ENCODE results near the gene MALT1.
"Not testable (repeated sequence)": the region's sequence is repeated elsewhere in the genome, so short reads cannot be mapped to it uniquely, and the experiment has no call there.

- TF ChIP-seq, protein P1, sequence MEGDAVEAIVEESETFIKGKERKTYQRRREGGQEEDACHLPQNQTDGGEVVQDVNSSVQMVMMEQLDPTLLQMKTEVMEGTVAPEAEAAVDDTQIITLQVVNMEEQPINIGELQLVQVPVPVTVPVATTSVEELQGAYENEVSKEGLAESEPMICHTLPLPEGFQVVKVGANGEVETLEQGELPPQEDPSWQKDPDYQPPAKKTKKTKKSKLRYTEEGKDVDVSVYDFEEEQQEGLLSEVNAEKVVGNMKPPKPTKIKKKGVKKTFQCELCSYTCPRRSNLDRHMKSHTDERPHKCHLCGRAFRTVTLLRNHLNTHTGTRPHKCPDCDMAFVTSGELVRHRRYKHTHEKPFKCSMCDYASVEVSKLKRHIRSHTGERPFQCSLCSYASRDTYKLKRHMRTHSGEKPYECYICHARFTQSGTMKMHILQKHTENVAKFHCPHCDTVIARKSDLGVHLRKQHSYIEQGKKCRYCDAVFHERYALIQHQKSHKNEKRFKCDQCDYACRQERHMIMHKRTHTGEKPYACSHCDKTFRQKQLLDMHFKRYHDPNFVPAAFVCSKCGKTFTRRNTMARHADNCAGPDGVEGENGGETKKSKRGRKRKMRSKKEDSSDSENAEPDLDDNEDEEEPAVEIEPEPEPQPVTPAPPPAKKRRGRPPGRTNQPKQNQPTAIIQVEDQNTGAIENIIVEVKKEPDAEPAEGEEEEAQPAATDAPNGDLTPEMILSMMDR (conservative IDR thresholded peaks at IDR 0.05) = not testable (repeated sequence)
- TF ChIP-seq EZH2 (IDR thresholded peaks at IDR 0.05; ENCODE audit: low read depth) = not testable (repeated sequence)
Measured at GRCh38 chr18:58653144-58653722, 18.0 kb upstream of the MALT1 start.
